HG03280 (cell line): ENCODE data around the gene PTH2.

ENCODE experiments used
- ATAC-seq: cut with Tn5 transposase; IDR thresholded peaks from one replicate; pipeline ENCODE4 v1.9.1; 2021; ENCODE audit warnings: mild to moderate bottlenecking, moderate library complexity; ENCODE audit not compliant: unreplicated experiment

PTH2 gene

GRCh38 chr19:49432141-49433073 lies 9.2 kb upstream of the PTH2 start:
- ATAC-seq, result no peak

- no peak for ATAC-seq
These were observed 8.1 kb upstream of the PTH2 start for GRCh38 chr19:49431330-49431749.

GRCh38 chr19:49430678-49431329 lies 7.6 kb upstream of the PTH2 start:
- no peak for ATAC-seq

- no peak for ATAC-seq
These were observed 7.0 kb upstream of the PTH2 start for GRCh38 chr19:49430172-49430677.

GRCh38 chr19:49428547-49429451 lies 5.6 kb upstream of the PTH2 start:
- ATAC-seq, result no peak

GRCh38 chr19:49427855-49428546 lies 4.8 kb upstream of the PTH2 start:
- ATAC-seq, result no peak

GRCh38 chr19:49427339-49427738 lies 4.1 kb upstream of the PTH2 start:
- no peak for ATAC-seq

- no peak for ATAC-seq
These were observed 2.8 kb upstream of the PTH2 start for GRCh38 chr19:49425922-49426592.

- no peak for ATAC-seq
These were observed 1.9 kb upstream of the PTH2 start, which contains the start of gene GFY for GRCh38 chr19:49425178-49425577. Gene GFY (plus strand): TSS chr19:49425388. CDS start chr19:49426431, 1,043 bp downstream.

- no peak for ATAC-seq
These were observed 703 bp upstream of the PTH2 start for GRCh38 chr19:49423985-49424303.

GRCh38 chr19:49422407-49423070 lies 702 bp downstream of the PTH2 start:
- no peak for ATAC-seq

GRCh38 chr19:49421878-49422202 lies 1.4 kb downstream of the PTH2 start:
- ATAC-seq, result no peak

- ATAC-seq, result no peak
These were observed 2.0 kb downstream of the PTH2 start for GRCh38 chr19:49421039-49421877.

GRCh38 chr19:49420227-49420626 lies 3.0 kb downstream of the PTH2 start:
- no peak for ATAC-seq

- ATAC-seq, result no peak
These were observed 4.1 kb downstream of the PTH2 start for GRCh38 chr19:49419173-49419572.

GRCh38 chr19:49418511-49418910 lies 4.7 kb downstream of the PTH2 start:
- no peak for ATAC-seq

GRCh38 chr19:49417088-49417487 lies 6.2 kb downstream of the PTH2 start:
- ATAC-seq, result no peak

- no peak for ATAC-seq
These were observed 7.4 kb downstream of the PTH2 start for GRCh38 chr19:49415810-49416200.
